ENCODE measurements around the gene MDM1. TPM values are rescaled to one million over a fixed set of nuclear protein-coding genes. Genes with fewer than 3 reads are reported as not detected.

MDM1 gene
- total and polyA plus RNA-seq, 2 of the 13 experiments (the other 11 are each of a cell fraction or from before 2014, with no cell fraction given): 4.6 to 15.2 TPM

- in situ Hi-C loops (cut with HindIII; ENCODE audit: extremely low pct_ligation_motif_present, low pct_unique_long_range_greater_than_20kb) (no loop called here), intact Hi-C loops (cut with micrococcal nuclease; ENCODE audit: unreplicated experiment) (no loop called here)
- no peak for DNase-seq (ENCODE audit: low spot score)
- ChIA-PET CTCF (ENCODE audit: low intra/inter-chr PET ratio, low total read pairs) (no interaction called here), POLR2A (no interaction called here)
- Histone ChIP-seq H3K9me3 (ENCODE audit: low read length) (no peaks in the 10 kb centered on the region), H3K4me3 (replicated peaks in 1 of 3; ENCODE audit: insufficient read depth in 1 of 3, low read depth in 2 of 3, low read length in 3 of 3) (no peak overlapping the region), H3K4me2 (ENCODE audit: low read depth, low read length) (no peak overlapping the region), H2AFZ (ENCODE audit: low read length) (peak overlapping the region; percentile 15), H3K9ac (ENCODE audit: insufficient read depth, low read depth, low read length) (no peak overlapping the region), H3K79me2 (ENCODE audit: insufficient read depth, low read length) (no peaks in the 10 kb centered on the region), H3K27me3 (ENCODE audit: control insufficient read depth in 1 of 2, insufficient read depth in 2 of 2, low read length in 2 of 2) (no peaks in the 10 kb centered on the region), H3K36me3 (replicated peaks in 1 of 2; ENCODE audit: control insufficient read depth in 1 of 2, insufficient read depth in 2 of 2, low read length in 2 of 2) (no peaks in the 10 kb centered on the region), H4K20me1 (ENCODE audit: insufficient read depth, low read length) (no peaks in the 10 kb centered on the region), H3K4me1 (ENCODE audit: insufficient read depth, low read length) (no peaks in the 10 kb centered on the region), H3K27ac (ENCODE audit: extremely low read length, insufficient read depth, low read length) (no peak overlapping the region)
- BruUV-seq (replicated peaks): no TSS peak
- TF ChIP-seq ZNF546 (CRISPR knock-in tag; conservative IDR thresholded peaks at IDR 0.05) (no peak), HNRNPUL1 (IDR thresholded peaks at IDR 0.05; ENCODE audit: low read depth, low read length) (no peak), TIGD3 (CRISPR knock-in tag; IDR thresholded peaks at IDR 0.05; ENCODE audit: borderline replicate concordance) (no peak), RORA (CRISPR knock-in tag; IDR thresholded peaks at IDR 0.05) (no peak), ZNF83 (CRISPR knock-in tag; IDR thresholded peaks at IDR 0.05; ENCODE audit: borderline replicate concordance) (no peak), ZNF354B (CRISPR knock-in tag; IDR thresholded peaks at IDR 0.05) (no peak), NCOA5 (CRISPR knock-in tag; IDR thresholded peaks at IDR 0.05) (no peak), FOSL2 (CRISPR knock-in tag; IDR thresholded peaks at IDR 0.05) (no peak), ARNT (IDR thresholded peaks at IDR 0.05) (no peak), FOXM1 (CRISPR knock-in tag; IDR thresholded peaks at IDR 0.05) (no peak), MYC (CRISPR knock-in tag; IDR thresholded peaks at IDR 0.05; ENCODE audit: borderline replicate concordance) (no peak), FIP1L1 (IDR thresholded peaks at IDR 0.05; ENCODE audit: borderline replicate concordance, insufficient read depth, low read depth, low read length) (no peak), CBX2 (IDR thresholded peaks at IDR 0.05; ENCODE audit: low read depth, low read length) (no peak), CBX2 (CRISPR knock-in tag; IDR thresholded peaks at IDR 0.05; ENCODE audit: low read depth) (no peak)
- no peak for FAIRE-seq
- ATAC-seq: no peak
- 21% methylated on average over 2 of the region's 3 CpGs for WGBS (ENCODE audit: low lambda C conversion rate)
Observed at GRCh38 chr12:68377881-68378280, 45.7 kb upstream of the MDM1 start.
